ENCODE results near the gene OR4D11. TPM values are rescaled to one million over a fixed set of nuclear protein-coding genes. Genes with fewer than 3 reads are reported as not detected.

OR4D11 gene
- total and polyA plus RNA-seq, 2 of the 13 experiments (the other 11 are each of a cell fraction or from before 2014, with no cell fraction given) = not detected

DNA sequence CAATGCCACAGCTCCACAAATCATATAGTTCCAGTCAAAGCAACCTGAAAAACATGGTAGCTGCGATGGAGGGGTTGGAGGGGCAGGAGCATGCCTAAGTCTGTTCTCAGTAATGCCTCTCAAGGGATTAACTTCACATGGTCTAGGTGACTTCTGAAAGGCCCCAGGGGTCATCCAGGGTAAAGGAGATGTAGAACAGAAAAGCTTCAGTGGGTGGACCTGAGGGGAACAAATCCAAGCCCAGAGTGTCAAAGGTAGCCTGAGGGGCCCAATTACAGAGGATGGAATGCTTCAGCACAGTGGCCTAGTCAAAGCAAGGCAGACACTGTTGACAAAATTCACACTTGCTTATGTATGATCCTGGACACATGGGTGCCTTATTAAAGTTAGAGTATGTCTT, 31.3 kb downstream of the OR4D11 start:
- BruUV-seq (replicated peaks) = no TSS peak
- intact Hi-C loops (cut with micrococcal nuclease; ENCODE audit: unreplicated experiment) (no loop called here), in situ Hi-C loops (cut with HindIII; ENCODE audit: extremely low pct_ligation_motif_present, low pct_unique_long_range_greater_than_20kb) (loop anchor here (5.0 kb wide), 1 partner anchor 143 kb away; no protein-coding TSS in a partner anchor)
- Histone ChIP-seq H2AFZ (ENCODE audit: low read length) (no peak overlapping the region), H3K9ac (ENCODE audit: insufficient read depth, low read depth, low read length) (no peak overlapping the region), H3K4me3 (replicated peaks in 1 of 3; ENCODE audit: insufficient read depth in 1 of 3, low read depth in 2 of 3, low read length in 3 of 3) (no peak overlapping the region), H3K27ac (ENCODE audit: extremely low read length, insufficient read depth, low read length) (no peak overlapping the region), H3K4me1 (ENCODE audit: insufficient read depth, low read length) (peaks cover 16% of the 10 kb centered on the region; the same call in 1 of the 2 replicates), H4K20me1 (ENCODE audit: insufficient read depth, low read length) (no peaks in the 10 kb centered on the region), H3K79me2 (ENCODE audit: insufficient read depth, low read length) (no peaks in the 10 kb centered on the region), H3K4me2 (ENCODE audit: low read depth, low read length) (no peak overlapping the region), H3K9me3 (ENCODE audit: low read length) (no peaks in the 10 kb centered on the region), H3K36me3 (replicated peaks in 1 of 2; ENCODE audit: control insufficient read depth in 1 of 2, insufficient read depth in 2 of 2, low read length in 2 of 2) (no peaks in the 10 kb centered on the region), H3K27me3 (ENCODE audit: control insufficient read depth in 1 of 2, insufficient read depth in 2 of 2, low read length in 2 of 2) (no peaks in the 10 kb centered on the region)
- TF ChIP-seq DNMT1 (CRISPR knock-in tag; IDR thresholded peaks at IDR 0.05) (no peak), IRF2 (CRISPR knock-in tag; IDR thresholded peaks at IDR 0.05) (no peak), ZNF382 (CRISPR knock-in tag; IDR thresholded peaks at IDR 0.05; ENCODE audit: borderline replicate concordance) (no peak), ZNF782 (CRISPR knock-in tag; IDR thresholded peaks at IDR 0.05; ENCODE audit: borderline replicate concordance) (no peak), ZNF124 (CRISPR knock-in tag; IDR thresholded peaks at IDR 0.05) (no peak), ZKSCAN5 (CRISPR knock-in tag; IDR thresholded peaks at IDR 0.05) (no peak), CBFB (CRISPR knock-in tag; IDR thresholded peaks at IDR 0.05) (no peak), SMC3 (IDR thresholded peaks at IDR 0.05; ENCODE audit: low read length) (no peak), ESRRA (CRISPR knock-in tag; IDR thresholded peaks at IDR 0.05; ENCODE audit: low read depth) (no peak), PRMT3 (CRISPR knock-in tag; IDR thresholded peaks at IDR 0.05; ENCODE audit: borderline replicate concordance, low read depth) (no peak), GABPB1 (CRISPR knock-in tag; IDR thresholded peaks at IDR 0.05) (no peak), ZNF260 (CRISPR knock-in tag; IDR thresholded peaks at IDR 0.05; ENCODE audit: borderline replicate concordance, low read depth) (no peak)
- TF ChIP-seq, protein P1, sequence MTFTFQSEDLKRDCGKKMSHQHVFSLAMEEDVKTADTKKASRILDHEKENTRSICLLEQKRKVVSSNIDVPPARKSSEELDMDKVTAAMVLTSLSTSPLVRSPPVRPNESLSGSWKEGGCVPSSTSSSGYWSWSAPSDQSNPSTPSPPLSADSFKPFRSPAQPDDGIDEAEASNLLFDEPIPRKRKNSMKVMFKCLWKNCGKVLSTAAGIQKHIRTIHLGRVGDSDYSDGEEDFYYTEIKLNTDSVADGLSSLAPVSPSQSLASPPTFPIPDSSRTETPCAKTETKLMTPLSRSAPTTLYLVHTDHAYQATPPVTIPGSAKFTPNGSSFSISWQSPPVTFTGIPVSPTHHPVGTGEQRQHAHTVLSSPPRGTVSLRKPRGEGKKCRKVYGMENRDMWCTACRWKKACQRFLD (CRISPR knock-in tag; IDR thresholded peaks at IDR 0.05; ENCODE audit: borderline replicate concordance) = no peak
- TF ChIP-seq, protein P2, sequence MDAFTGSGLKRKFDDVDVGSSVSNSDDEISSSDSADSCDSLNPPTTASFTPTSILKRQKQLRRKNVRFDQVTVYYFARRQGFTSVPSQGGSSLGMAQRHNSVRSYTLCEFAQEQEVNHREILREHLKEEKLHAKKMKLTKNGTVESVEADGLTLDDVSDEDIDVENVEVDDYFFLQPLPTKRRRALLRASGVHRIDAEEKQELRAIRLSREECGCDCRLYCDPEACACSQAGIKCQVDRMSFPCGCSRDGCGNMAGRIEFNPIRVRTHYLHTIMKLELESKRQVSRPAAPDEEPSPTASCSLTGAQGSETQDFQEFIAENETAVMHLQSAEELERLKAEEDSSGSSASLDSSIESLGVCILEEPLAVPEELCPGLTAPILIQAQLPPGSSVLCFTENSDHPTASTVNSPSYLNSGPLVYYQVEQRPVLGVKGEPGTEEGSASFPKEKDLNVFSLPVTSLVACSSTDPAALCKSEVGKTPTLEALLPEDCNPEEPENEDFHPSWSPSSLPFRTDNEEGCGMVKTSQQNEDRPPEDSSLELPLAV (CRISPR knock-in tag; conservative IDR thresholded peaks at IDR 0.05; ENCODE audit: low read depth) = no peak
- ATAC-seq (no peak), FAIRE-seq (no peak), DNase-seq (ENCODE audit: low spot score) (no peak)
- ChIA-PET POLR2A (no interaction called here), CTCF (ENCODE audit: low intra/inter-chr PET ratio, low total read pairs) (no interaction called here)
- WGBS (ENCODE audit: low lambda C conversion rate) = 30% methylated on average over 1 of the region's 1 CpG
